Measurements from ENCODE around the gene PCSK5. TPM values are rescaled to one million over a fixed set of nuclear protein-coding genes. Genes with fewer than 3 reads are reported as not detected.

The PCSK5 gene
- total RNA-seq, 1 donor from 2014 or later: 8.9 TPM

DNA sequence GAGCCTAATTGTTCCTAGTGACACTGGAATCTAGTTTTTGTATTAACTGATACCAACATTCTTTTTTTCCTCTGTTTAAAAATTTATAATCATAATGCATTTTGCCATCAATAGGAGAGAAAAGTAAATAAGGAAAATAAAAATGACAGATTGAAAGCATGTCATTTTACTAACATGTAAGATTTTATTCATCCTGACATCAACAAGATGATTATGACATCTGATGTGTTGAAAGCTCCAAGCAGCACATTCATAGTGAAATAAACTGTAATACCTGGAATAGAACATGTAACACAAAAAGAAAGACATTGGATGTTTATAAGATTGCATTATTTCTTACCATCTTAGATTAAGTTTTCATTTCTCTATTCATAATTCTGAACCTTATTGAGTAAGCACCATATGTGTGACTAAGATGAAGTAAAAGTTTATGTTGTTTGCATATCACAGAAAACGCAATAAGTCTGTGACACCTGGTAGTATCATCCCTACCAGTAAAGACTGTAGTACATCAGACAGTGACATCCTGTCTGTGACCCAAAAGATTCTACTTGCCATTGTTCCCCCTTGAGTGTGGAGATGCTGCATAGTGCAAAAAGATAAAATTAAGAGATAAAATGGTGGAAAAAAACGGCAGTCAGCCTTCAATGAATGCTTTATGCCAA is 225.6 kb downstream of the PCSK5 start:
- peaks cover 21% of the 10 kb centered on the region for H3K4me1 Mint-ChIP-seq (ENCODE audit: low read depth)

GRCh38 chr9:76116913-76117312 is 226.4 kb downstream of the PCSK5 start:
- Mint-ChIP-seq H3K4me1 (ENCODE audit: low read depth) (peaks cover 21% of the 10 kb centered on the region), H3K9me3 (ENCODE audit: low read depth) (no peaks in the 10 kb centered on the region), H3K36me3 (ENCODE audit: low read depth) (no peaks in the 10 kb centered on the region), H3K27ac (ENCODE audit: unreplicated experiment) (no peak overlapping the region), H3K4me3 (ENCODE audit: unreplicated experiment) (no peak overlapping the region), H3K27me3 (ENCODE audit: low read depth) (no peaks in the 10 kb centered on the region)
- TF ChIP-seq, protein P1, sequence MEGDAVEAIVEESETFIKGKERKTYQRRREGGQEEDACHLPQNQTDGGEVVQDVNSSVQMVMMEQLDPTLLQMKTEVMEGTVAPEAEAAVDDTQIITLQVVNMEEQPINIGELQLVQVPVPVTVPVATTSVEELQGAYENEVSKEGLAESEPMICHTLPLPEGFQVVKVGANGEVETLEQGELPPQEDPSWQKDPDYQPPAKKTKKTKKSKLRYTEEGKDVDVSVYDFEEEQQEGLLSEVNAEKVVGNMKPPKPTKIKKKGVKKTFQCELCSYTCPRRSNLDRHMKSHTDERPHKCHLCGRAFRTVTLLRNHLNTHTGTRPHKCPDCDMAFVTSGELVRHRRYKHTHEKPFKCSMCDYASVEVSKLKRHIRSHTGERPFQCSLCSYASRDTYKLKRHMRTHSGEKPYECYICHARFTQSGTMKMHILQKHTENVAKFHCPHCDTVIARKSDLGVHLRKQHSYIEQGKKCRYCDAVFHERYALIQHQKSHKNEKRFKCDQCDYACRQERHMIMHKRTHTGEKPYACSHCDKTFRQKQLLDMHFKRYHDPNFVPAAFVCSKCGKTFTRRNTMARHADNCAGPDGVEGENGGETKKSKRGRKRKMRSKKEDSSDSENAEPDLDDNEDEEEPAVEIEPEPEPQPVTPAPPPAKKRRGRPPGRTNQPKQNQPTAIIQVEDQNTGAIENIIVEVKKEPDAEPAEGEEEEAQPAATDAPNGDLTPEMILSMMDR (IDR thresholded peaks at IDR 0.05): no peak
- DNase-seq (ENCODE audit: low spot score): no peak

More for the DNA sequence above, 225.6 kb downstream of the PCSK5 start:
- TF ChIP-seq, protein P1 (IDR thresholded peaks at IDR 0.05): no peak
- H3K27me3 Mint-ChIP-seq (ENCODE audit: low read depth): no peaks in the 10 kb centered on the region
- no peaks in the 10 kb centered on the region for H3K36me3 Mint-ChIP-seq (ENCODE audit: low read depth)
- DNase-seq (ENCODE audit: low spot score): no peak
- no peak overlapping the region for H3K27ac Mint-ChIP-seq (ENCODE audit: unreplicated experiment)
- no peaks in the 10 kb centered on the region for H3K9me3 Mint-ChIP-seq (ENCODE audit: low read depth)
- H3K4me3 Mint-ChIP-seq (ENCODE audit: unreplicated experiment): no peak overlapping the region

DNA sequence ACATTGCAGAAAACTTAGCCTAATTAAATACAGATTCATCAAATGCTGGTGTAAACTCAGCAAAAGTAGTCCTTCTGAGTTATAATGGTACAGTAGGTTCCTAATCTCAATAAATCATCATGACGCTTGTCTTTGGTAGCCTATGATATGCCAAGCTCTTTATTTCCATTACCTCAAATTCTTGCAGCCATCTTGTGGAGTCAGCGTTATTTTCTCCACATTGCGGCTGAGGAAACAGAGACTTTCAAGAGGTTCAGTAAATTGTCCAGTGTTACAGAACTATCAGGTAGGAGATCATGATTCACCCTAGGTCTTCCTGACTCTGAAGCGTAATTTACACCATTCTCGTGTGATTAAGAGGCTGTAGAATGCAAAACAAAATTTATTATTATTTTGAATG is 237.2 kb downstream of the PCSK5 start:
- TF ChIP-seq, protein P1 (IDR thresholded peaks at IDR 0.05): no peak
- H3K36me3 Mint-ChIP-seq (ENCODE audit: low read depth): no peaks in the 10 kb centered on the region
- no peak overlapping the region for H3K27ac Mint-ChIP-seq (ENCODE audit: unreplicated experiment)
- DNase-seq (ENCODE audit: low spot score): no peak
- H3K27me3 Mint-ChIP-seq (ENCODE audit: low read depth): no peaks in the 10 kb centered on the region
- no peaks in the 10 kb centered on the region for H3K9me3 Mint-ChIP-seq (ENCODE audit: low read depth)
- H3K4me1 Mint-ChIP-seq (ENCODE audit: low read depth): no peaks in the 10 kb centered on the region
- H3K4me3 Mint-ChIP-seq (ENCODE audit: unreplicated experiment): no peak overlapping the region

DNA sequence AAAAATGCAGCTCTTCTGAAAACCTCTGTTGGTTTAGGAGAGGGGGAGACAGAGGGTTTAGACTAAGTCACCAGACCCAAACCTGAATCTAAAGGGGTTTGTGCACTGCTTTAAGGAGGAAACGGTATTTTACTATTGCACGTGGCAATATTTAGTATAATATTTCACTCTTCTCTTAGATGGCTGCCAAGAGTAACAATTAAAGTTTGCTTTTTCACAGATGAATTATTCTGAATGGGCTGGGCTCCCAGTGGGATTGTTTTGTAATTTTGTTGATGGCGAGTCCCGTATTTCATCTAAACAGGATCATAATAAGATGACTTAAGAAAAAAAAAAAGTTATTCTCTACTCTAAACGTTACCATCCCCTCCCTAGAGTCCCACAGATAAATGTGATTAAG is 245.4 kb downstream of the PCSK5 start:
- peaks cover 6% of the 10 kb centered on the region for H3K4me1 Mint-ChIP-seq (ENCODE audit: low read depth)

DNA sequence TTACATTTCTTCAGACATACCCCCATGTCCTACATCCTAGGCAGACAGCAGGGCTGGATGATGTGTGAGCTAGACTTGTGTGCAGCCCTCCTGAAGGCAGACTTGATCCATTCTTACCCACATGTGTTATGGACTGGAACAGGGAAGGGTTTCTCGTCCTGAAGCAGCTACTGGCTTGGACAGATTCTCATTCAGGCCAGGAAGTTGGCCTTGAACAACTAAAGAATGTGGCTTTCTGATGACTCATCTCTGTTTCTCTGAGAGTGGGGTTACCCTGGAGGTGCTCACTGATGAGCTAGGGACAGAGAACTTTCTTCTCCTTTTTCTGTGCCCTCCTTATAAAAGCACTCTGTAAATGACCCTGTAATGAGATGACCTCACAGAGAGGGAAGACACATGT is 246.5 kb downstream of the PCSK5 start:
- no peak overlapping the region for H3K4me3 Mint-ChIP-seq (ENCODE audit: unreplicated experiment)
- DNase-seq (ENCODE audit: low spot score): no peak
- TF ChIP-seq, protein P1 (IDR thresholded peaks at IDR 0.05): no peak
- H3K27ac Mint-ChIP-seq (ENCODE audit: unreplicated experiment): no peak overlapping the region
- peaks cover 6% of the 10 kb centered on the region for H3K4me1 Mint-ChIP-seq (ENCODE audit: low read depth)
- H3K36me3 Mint-ChIP-seq (ENCODE audit: low read depth): peaks cover 1% of the 10 kb centered on the region
- no peaks in the 10 kb centered on the region for H3K9me3 Mint-ChIP-seq (ENCODE audit: low read depth)
- H3K27me3 Mint-ChIP-seq (ENCODE audit: low read depth): no peaks in the 10 kb centered on the region

More for the DNA sequence above, 245.4 kb downstream of the PCSK5 start:
- no peak for DNase-seq (ENCODE audit: low spot score)
- TF ChIP-seq, protein P1 (IDR thresholded peaks at IDR 0.05): no peak
- no peaks in the 10 kb centered on the region for H3K27me3 Mint-ChIP-seq (ENCODE audit: low read depth)
- H3K36me3 Mint-ChIP-seq (ENCODE audit: low read depth): peaks cover 1% of the 10 kb centered on the region
- no peaks in the 10 kb centered on the region for H3K9me3 Mint-ChIP-seq (ENCODE audit: low read depth)
- no peak overlapping the region for H3K27ac Mint-ChIP-seq (ENCODE audit: unreplicated experiment)
- no peak overlapping the region for H3K4me3 Mint-ChIP-seq (ENCODE audit: unreplicated experiment)
